ENCODE measurements around the gene BTRC. TPM values are rescaled to one million over a fixed set of nuclear protein-coding genes. Genes with fewer than 3 reads are reported as not detected.
A peak's percentile ranks its signal among the peaks of the same experiment; 100 is the strongest.
"Not testable (repeated sequence)": the region's sequence is repeated elsewhere in the genome, so short reads cannot be mapped to it uniquely, and the experiment has no call there.

BTRC gene
- total RNA-seq, 1 donor from 2014 or later = 18.2 TPM

DNA sequence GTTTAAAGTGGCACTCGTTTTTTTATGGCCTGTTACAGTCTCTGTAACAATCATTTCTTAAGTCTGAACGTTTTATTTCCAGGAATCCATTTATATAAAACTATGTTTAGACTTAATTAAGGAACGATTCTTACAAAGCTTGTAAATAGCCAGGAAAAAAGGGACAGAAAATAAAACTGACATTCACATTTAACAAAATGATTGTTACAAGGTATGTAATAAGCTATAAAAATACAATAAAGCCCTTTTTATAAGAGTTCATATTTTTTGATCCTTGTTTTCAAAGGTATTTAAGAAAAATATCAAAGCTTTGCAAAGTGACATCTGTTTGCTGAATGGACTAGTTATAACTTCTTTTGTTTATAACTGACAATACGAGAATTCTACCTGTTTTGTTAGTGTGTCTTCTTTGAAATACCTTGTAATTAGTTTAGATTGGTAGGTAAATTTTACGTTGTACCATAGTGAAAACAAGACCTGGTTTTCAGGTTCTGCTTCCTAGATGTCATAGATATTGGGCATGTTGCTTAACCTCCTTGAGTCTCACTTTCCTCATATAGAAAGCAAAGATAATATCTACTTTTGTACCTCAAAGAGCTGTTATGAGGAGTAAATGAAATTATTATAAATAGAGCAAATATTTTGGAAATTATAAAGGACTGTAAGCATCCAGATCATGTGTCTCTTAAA is 25.8 kb downstream of the BTRC start:
- Histone ChIP-seq H3K27ac (no peak overlapping the region), H3K9me3 (no peaks in the 10 kb centered on the region), H3K4me1 (no peaks in the 10 kb centered on the region), H3K36me3 (no peaks in the 10 kb centered on the region), H3K4me3 (no peak overlapping the region), H3K27me3 (no peaks in the 10 kb centered on the region)
- intact Hi-C loops (cut with DNase I) = no loop called here
- DNase-seq = no peak
- no peak for TF ChIP-seq CTCF (IDR thresholded peaks at IDR 0.05)
- ATAC-seq = no peak

GRCh38 chr10:101380353-101381017 is 26.5 kb downstream of the BTRC start:
- Histone ChIP-seq H3K27ac (no peak overlapping the region), H3K4me1 (no peaks in the 10 kb centered on the region), H3K36me3 (no peaks in the 10 kb centered on the region), H3K27me3 (no peaks in the 10 kb centered on the region), H3K9me3 (no peaks in the 10 kb centered on the region), H3K4me3 (no peak overlapping the region)
- peak; percentile 45 for ATAC-seq
- intact Hi-C loops (cut with DNase I) = no loop called here
- no peak for DNase-seq
- no peak for TF ChIP-seq CTCF (IDR thresholded peaks at IDR 0.05)

DNA sequence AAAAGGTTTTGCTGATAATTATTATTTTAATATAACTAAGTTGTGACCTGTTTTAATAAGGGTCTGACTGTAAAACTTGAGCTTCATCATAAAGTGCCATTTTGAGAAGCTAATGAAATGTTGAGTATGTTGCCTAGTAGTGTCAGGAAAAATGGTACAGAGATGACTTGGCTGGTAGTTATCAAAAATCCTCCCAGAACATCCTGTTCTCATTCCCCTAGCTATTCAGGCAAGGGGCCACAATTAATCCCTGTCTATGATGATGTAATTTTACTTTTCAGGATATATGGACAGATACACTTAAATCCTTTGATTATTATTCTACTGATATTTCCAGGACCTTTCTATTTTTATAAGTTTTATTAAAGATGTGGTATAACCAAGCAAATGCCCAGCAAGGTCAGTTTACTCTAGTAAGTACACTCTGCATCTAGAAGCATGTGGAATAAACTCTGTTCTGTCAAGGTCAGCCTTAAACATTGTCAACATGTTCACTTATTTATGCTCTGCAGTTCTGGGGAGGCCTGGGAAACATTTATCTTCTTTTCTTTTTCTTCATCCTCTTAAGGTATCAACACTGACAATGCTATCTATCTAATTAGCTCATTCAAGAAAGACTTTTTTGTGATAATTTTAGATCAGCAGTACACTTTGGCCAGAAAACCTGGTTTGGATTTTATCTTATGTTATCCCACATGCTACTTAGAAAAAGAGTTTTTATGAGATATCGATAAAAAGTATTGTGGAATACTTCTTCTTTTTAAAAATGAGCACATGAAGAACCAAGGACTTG is 32.1 kb downstream of the BTRC start:
- DNase-seq = no peak
- Histone ChIP-seq H3K4me1 (no peaks in the 10 kb centered on the region), H3K36me3 (no peaks in the 10 kb centered on the region), H3K27me3 (no peaks in the 10 kb centered on the region), H3K27ac (no peak overlapping the region), H3K9me3 (no peaks in the 10 kb centered on the region), H3K4me3 (no peak overlapping the region)
- TF ChIP-seq CTCF (IDR thresholded peaks at IDR 0.05) = no peak
- intact Hi-C loops (cut with DNase I) = no loop called here
- ATAC-seq = no peak

DNA sequence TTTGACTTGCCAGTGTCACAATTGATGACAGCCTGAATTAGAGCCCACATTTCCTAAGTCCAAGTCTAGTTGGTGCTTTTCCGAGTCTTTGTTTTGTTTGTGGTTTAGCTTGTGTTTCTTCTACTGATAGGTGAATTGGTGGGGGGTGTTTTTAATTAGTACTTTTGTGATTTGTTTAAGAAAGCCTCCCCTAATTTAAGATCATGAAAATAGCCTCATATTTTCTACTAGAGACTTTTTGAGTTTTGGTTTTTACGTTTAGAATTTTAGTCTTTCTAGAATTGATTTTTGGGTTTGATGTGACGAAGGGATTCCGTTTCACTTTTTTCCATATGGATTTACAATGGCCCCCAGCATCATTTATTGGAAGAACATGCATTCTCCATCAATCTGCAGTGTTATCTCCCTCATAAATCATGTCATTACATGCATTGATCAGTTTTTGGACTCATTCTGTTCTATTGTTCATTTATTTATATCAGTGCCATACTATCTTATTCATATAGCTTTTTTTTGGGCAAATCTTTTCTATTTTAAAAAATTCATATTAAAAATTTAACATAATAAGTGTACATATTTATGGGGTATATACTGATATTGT is 32.8 kb downstream of the BTRC start:
- TF ChIP-seq CTCF (IDR thresholded peaks at IDR 0.05) = no peak
- Histone ChIP-seq H3K27ac (no peak overlapping the region), H3K9me3 (no peaks in the 10 kb centered on the region), H3K36me3 (no peaks in the 10 kb centered on the region), H3K4me1 (no peaks in the 10 kb centered on the region), H3K4me3 (no peak overlapping the region), H3K27me3 (no peaks in the 10 kb centered on the region)
- intact Hi-C loops (cut with DNase I) = no loop called here
- ATAC-seq = no peak
- DNase-seq = no peak

- H3K9me3 ChIP-seq = no peaks in the 10 kb centered on the region
- intact Hi-C loops (cut with DNase I) = no loop called here
- ATAC-seq = no peak
Observed at GRCh38 chr10:101388676-101389276, 34.8 kb downstream of the BTRC start.

DNA sequence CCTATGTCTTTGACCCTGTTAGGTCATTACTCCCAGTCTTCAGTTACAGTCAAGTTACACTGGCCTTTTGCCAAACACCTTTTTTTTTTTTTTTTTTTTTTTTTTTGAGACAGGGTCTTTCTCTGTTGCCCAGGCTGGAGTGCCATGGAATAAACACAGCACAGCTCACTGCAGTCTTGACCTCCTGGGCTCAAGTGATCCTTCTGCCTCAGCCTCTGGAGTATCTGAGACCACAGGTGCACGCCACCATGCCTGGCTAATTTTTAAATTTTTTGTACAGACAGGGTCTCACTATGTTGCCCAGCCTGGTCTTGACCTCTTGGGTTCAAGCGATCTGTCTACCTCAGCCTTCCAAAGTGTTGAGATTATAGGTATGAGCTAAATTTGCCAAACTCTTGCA is 35.6 kb downstream of the BTRC start:
- H3K27ac ChIP-seq; H3K27me3 ChIP-seq; intact Hi-C loops (cut with DNase I); H3K9me3 ChIP-seq; H3K36me3 ChIP-seq; ATAC-seq; DNase-seq; H3K4me3 ChIP-seq; H3K4me1 ChIP-seq: not testable (repeated sequence)

More at GRCh38 chr10:101388676-101389276, 34.8 kb downstream of the BTRC start:
- H3K27me3 ChIP-seq = no peaks in the 10 kb centered on the region
- H3K36me3 ChIP-seq = no peaks in the 10 kb centered on the region
- H3K4me3 ChIP-seq = no peak overlapping the region
- H3K27ac ChIP-seq = no peak overlapping the region
- no peaks in the 10 kb centered on the region for H3K4me1 ChIP-seq
- no peak for TF ChIP-seq CTCF (IDR thresholded peaks at IDR 0.05)
- DNase-seq = no peak
